Esophagus squamous epithelium (tissue), 4 donors: ENCODE data around the gene SLAMF9.

ENCODE experiments used
- CTCF ChIP-seq, 6 experiments: fragments of 450-650 bp in 4 of 6; fragments of 200-600 bp in 2 of 6; sonication (generic) in 2 of 6; IDR thresholded peaks; one replicate each; pipeline ENCODE4 v1.5.1; 2016 to 2019; ENCODE audit warnings: antibody characterized with exemption in 6 of 6, mild to moderate bottlenecking in 4 of 6, moderate library complexity in 4 of 6
- POLR2A ChIP-seq, 4 donors: fragments of 450-650 bp; IDR thresholded peaks; one replicate each; pipeline ENCODE4 v1.6.1; 2017; ENCODE audit warnings: antibody characterized with exemption in 4 of 4, mild to moderate bottlenecking in 4 of 4, moderate library complexity in 3 of 4

GRCh38 chr1:159922511-159923202 is 31.4 kb downstream of the SLAMF9 start:
- TF ChIP-seq CTCF (IDR thresholded peaks at IDR 0.05) = no peak
- no peak for TF ChIP-seq POLR2A (IDR thresholded peaks at IDR 0.05)
